ENCODE results near the gene WAC. TPM values are rescaled to one million over a fixed set of nuclear protein-coding genes. Genes with fewer than 3 reads are reported as not detected.
A peak's percentile ranks its signal among the peaks of the same experiment; 100 is the strongest.

Gene WAC
- polyA plus RNA-seq, 2 of the 4 experiments (the other 2 are of a cell fraction), result 63.9 to 133 TPM

- no peak for TF ChIP-seq MAZ (IDR thresholded peaks at IDR 0.05; ENCODE audit: borderline replicate concordance, low read depth, low read length)
These were observed 21.1 kb downstream of the WAC start (continued) for GRCh38 chr10:28554009-28554408.

DNA sequence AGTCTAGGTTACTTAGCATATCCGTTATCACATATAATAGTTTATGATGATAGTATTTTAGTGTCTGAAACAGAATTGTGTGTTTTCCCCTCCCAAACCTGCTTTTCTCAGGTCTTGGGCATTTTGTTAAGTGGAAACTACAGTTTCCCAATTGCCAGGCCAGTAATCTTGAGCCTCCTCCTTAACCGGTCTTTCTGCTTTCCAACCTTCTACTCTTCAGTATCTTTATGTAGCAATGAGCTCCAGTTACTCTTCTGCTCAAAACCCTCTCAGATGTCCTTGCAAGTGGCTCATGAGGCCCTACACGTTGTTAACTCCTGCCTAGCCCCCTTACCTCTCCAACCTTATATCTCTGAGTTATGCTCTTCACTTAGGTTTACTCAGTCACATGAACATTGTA, 22.0 kb downstream of the WAC start:
- H3K4me3 ChIP-seq, result no peak overlapping the region
- WGBS (ENCODE audit: missing lambda C conversion rate), result 87% methylated on average over 3 of the region's 3 CpGs
- no peak overlapping the region for H3K4me2 ChIP-seq
- FAIRE-seq, result no peak
- H3K9me3 ChIP-seq, result no peaks in the 10 kb centered on the region
- DNase-seq (ENCODE audit: low read depth in 1 of 2, low spot score in 1 of 2), result no peak
- CTCF ChIA-PET, result no interaction called here
- peaks cover 38% of the 10 kb centered on the region for H3K4me1 ChIP-seq
- ATAC-seq, result 0 out of 6 replicates have a peak, but pooled peaks of 1 of the 2 experiments have one; percentile 16
- TF ChIP-seq KDM1A (IDR thresholded peaks at IDR 0.05; ENCODE audit: low read depth), result no peak
- no peak for TF ChIP-seq HOXA7 (CRISPR knock-in tag; IDR thresholded peaks at IDR 0.05)
- POLR2A ChIA-PET, result no interaction called here
- no peak overlapping the region for H3K27ac ChIP-seq

DNA sequence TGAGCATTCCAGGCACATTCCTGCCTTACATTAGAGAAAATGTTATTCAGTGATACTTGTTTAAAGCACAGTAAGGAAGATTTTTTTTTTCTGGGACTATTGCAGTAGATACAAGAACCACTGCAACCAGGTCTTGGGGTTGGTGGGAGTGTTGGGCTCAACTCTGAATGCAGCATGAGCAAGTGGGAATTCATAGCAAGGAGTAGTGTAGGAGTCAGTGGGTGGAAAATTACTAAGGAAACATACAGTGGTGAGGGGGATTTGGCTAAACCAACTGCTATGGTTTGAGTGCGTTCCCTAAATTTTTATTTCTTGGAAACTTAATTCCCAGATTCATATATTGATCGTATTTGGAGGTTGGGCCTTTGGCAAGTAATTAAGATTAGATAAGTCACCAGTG, 22.4 kb downstream of the WAC start:
- FAIRE-seq (no peak), DNase-seq (ENCODE audit: low read depth in 1 of 2, low spot score in 1 of 2) (no peak), ATAC-seq (no peak)
- Histone ChIP-seq H3K4me3 (no peak overlapping the region), H3K4me1 (peaks cover 34% of the 10 kb centered on the region), H3K27ac (no peak overlapping the region), H3K4me2 (no peak overlapping the region), H3K9me3 (no peaks in the 10 kb centered on the region)
- TF ChIP-seq RNF2 (IDR thresholded peaks at IDR 0.05; ENCODE audit: borderline replicate concordance, low read depth) (no peak), ZSCAN20 (CRISPR knock-in tag; IDR thresholded peaks at IDR 0.05) (no peak), CHD2 (IDR thresholded peaks at IDR 0.05; ENCODE audit: low read length, partially characterized antibody) (no peak), JUNB (IDR thresholded peaks at IDR 0.05) (no peak), KDM1A (IDR thresholded peaks at IDR 0.05; ENCODE audit: low read depth) (no peak), SMC3 (IDR thresholded peaks at IDR 0.05) (no peak), NR3C1 (IDR thresholded peaks at IDR 0.05) (no peak), KDM5A (IDR thresholded peaks at IDR 0.05) (no peak), BHLHE40 (IDR thresholded peaks at IDR 0.05; ENCODE audit: low read depth, low read length) (no peak), HOXB5 (CRISPR knock-in tag; IDR thresholded peaks at IDR 0.05) (no peak)
- TF ChIP-seq, protein P1, sequence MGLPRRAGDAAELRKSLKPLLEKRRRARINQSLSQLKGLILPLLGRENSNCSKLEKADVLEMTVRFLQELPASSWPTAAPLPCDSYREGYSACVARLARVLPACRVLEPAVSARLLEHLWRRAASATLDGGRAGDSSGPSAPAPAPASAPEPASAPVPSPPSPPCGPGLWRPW (IDR thresholded peaks at IDR 0.05), result no peak
- TF ChIP-seq, protein P2, sequence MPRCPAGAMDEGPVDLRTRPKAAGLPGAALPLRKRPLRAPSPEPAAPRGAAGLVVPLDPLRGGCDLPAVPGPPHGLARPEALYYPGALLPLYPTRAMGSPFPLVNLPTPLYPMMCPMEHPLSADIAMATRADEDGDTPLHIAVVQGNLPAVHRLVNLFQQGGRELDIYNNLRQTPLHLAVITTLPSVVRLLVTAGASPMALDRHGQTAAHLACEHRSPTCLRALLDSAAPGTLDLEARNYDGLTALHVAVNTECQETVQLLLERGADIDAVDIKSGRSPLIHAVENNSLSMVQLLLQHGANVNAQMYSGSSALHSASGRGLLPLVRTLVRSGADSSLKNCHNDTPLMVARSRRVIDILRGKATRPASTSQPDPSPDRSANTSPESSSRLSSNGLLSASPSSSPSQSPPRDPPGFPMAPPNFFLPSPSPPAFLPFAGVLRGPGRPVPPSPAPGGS (IDR thresholded peaks at IDR 0.05), result no peak
- ChIA-PET CTCF (no interaction called here), POLR2A (no interaction called here)
- WGBS (ENCODE audit: missing lambda C conversion rate), result 98% methylated on average over 2 of the region's 2 CpGs

DNA sequence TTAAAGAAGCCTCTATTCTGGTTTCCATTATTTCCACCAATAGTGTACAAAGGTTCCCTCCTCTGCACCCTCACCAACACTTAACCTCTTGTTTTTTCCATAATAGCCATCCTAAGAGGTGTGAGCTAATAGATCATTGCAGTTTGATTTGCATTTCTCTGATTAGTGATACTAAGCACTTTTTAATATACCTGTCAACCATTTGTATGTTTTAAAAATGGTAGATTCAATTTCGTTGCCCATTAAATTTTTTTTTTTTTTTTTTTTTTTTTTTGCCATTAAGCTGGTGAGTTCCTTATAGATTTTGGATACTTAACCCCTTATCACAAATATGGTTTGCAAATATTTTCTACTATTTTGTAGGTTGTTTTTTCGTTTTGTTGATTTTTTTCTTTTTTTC, 23.2 kb downstream of the WAC start:
- POLR2A ChIA-PET, result no interaction called here
- CTCF ChIA-PET, result interaction anchor here (0.6 to 1.5 kb wide), 4 partner anchors 10 to 162 kb away, joined by 3 to 5 read pairs (median 4); no protein-coding TSS in a partner anchor
- ATAC-seq (no peak), DNase-seq (ENCODE audit: low read depth in 1 of 2, low spot score in 1 of 2) (no peak), FAIRE-seq (no peak)
- Histone ChIP-seq H3K4me3 (no peak overlapping the region), H3K4me2 (no peak overlapping the region), H3K27ac (no peak overlapping the region), H3K4me1 (peaks cover 26% of the 10 kb centered on the region), H3K9me3 (no peaks in the 10 kb centered on the region)
- 81% methylated on average over 2 of the region's 2 CpGs for WGBS (ENCODE audit: missing lambda C conversion rate)
- no peak for TF ChIP-seq ZC3H11A (IDR thresholded peaks at IDR 0.05)
- TF ChIP-seq PHF8 (IDR thresholded peaks at IDR 0.05; ENCODE audit: borderline replicate concordance, low read depth), result no peak
- no peak for TF ChIP-seq RNF2 (IDR thresholded peaks at IDR 0.05; ENCODE audit: borderline replicate concordance, low read depth)
- TF ChIP-seq, protein P2 (IDR thresholded peaks at IDR 0.05), result no peak
- TF ChIP-seq CHD2 (IDR thresholded peaks at IDR 0.05; ENCODE audit: low read length, partially characterized antibody), result no peak
- no peak for TF ChIP-seq SMC3 (IDR thresholded peaks at IDR 0.05)
- TF ChIP-seq USF2 (IDR thresholded peaks at IDR 0.05), result no peak
- TF ChIP-seq RARB (CRISPR knock-in tag; IDR thresholded peaks at IDR 0.05), result no peak
- no peak for TF ChIP-seq POLR2A (IDR thresholded peaks at IDR 0.05; ENCODE audit: low read length)
- no peak for TF ChIP-seq E2F6 (IDR thresholded peaks at IDR 0.05; ENCODE audit: borderline replicate concordance, low read depth)
- no peak for TF ChIP-seq CHD4 (IDR thresholded peaks at IDR 0.05; ENCODE audit: borderline replicate concordance)
- no peak for TF ChIP-seq HOXA7 (CRISPR knock-in tag; IDR thresholded peaks at IDR 0.05)
- TF ChIP-seq, protein P3, sequence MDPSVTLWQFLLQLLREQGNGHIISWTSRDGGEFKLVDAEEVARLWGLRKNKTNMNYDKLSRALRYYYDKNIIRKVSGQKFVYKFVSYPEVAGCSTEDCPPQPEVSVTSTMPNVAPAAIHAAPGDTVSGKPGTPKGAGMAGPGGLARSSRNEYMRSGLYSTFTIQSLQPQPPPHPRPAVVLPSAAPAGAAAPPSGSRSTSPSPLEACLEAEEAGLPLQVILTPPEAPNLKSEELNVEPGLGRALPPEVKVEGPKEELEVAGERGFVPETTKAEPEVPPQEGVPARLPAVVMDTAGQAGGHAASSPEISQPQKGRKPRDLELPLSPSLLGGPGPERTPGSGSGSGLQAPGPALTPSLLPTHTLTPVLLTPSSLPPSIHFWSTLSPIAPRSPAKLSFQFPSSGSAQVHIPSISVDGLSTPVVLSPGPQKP (IDR thresholded peaks at IDR 0.05; ENCODE audit: low read depth, low read length), result no peak
- TF ChIP-seq SREBF2 (IDR thresholded peaks at IDR 0.05), result no peak
- TF ChIP-seq NPAS2 (CRISPR knock-in tag; IDR thresholded peaks at IDR 0.05; ENCODE audit: borderline replicate concordance), result no peak
- no peak for TF ChIP-seq MAFK (IDR thresholded peaks at IDR 0.05; ENCODE audit: partially characterized antibody)
